T47D (cell line): ENCODE data around the gene CCDC85C.

Experiments used
- DNase-seq, 2 experiments: peaks; one replicate each; pipeline versions ENCODE4 v3.0.0 to v3.0.0-alpha.2; 2011 to 2012; ENCODE audit warnings: low read depth in 1 of 2, low spot score in 1 of 2
- JUND ChIP-seq: IDR thresholded peaks from 2 replicates; pipeline ENCODE4 v1.6.1; 2012; ENCODE audit warnings: low read depth
- in situ Hi-C: cut with HindIII; loops from 2 replicates; pipeline ENCODE4 v1.10.0; 2016; ENCODE audit warnings: low sequenced_read_pairs, low pct_unique_long_range_greater_than_20kb

The CCDC85C gene

GRCh38 chr14:99626041-99626648 lies 22.1 kb upstream of the CCDC85C start:
- TF ChIP-seq JUND = no peak
- in situ Hi-C loops = no loop called here
- no peak for DNase-seq

DNA sequence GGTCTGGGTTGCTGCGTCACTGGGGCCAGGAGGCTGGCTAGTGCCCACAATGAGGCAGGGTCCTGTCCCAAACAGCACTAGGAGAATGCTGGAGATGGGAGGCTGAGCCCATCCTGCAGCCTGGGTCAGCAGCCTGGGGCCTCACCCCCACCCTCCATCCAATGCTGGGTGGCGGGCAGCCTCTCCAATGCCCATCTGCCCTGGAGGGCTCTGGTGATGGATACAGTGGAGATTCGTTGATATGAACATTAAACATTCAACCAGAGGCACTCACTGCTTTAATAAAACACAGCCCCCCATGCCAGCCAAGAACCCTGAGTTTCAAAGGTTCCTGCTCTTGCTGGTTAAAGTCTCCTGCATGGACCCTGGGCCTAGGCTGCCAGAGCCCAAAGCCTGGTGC lies 21.5 kb upstream of the CCDC85C start:
- no peak for DNase-seq
- in situ Hi-C loops = no loop called here
- TF ChIP-seq JUND = no peak

DNA sequence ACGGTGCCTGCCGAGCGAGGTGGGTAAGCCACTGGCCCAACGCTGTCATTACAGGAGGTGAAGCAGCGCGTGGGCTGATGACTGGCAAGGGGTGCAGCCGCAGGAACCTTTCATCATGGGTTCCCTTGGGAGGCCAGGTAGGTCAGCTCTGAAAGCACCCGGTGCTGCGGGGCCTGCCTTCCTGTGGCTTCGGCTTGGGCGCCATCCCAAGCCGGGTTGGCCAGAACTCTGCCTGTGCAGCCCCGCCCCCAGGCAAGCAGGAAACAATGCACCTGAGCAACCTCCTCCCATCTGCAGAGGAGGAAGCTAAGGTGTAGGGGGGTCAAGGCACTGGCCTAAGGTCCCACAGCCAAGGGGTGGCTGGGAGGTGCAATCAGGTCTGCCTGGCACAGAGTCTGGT lies 21.0 kb upstream of the CCDC85C start:
- peak in 1 of 2 experiments; percentile 26 for DNase-seq
- no peak for TF ChIP-seq JUND
- in situ Hi-C loops = no loop called here

GRCh38 chr14:99624024-99624423 lies 20.0 kb upstream of the CCDC85C start:
- DNase-seq = no peak
- TF ChIP-seq JUND = no peak
- in situ Hi-C loops = no loop called here

DNA sequence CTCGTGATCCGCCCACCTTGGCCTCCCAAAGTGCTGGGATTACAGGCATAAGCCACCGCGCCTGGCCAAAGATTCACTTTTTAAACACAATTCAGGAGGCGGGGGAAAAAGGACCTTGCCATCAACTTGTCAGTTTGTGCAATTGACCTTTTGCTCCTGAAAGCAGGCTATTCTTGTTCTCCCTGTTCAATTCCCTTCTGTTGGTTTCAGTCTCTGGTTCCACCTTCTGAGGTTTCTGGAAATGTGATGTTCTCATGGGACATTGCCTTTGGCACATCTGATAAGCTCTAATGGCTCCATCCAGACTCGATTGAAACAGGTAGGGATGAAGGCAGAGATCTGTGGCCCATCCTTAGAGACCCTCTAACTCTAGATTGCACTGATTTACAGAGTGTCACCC lies 17.9 kb upstream of the CCDC85C start:
- TF ChIP-seq JUND = no peak
- in situ Hi-C loops = no loop called here

DNA sequence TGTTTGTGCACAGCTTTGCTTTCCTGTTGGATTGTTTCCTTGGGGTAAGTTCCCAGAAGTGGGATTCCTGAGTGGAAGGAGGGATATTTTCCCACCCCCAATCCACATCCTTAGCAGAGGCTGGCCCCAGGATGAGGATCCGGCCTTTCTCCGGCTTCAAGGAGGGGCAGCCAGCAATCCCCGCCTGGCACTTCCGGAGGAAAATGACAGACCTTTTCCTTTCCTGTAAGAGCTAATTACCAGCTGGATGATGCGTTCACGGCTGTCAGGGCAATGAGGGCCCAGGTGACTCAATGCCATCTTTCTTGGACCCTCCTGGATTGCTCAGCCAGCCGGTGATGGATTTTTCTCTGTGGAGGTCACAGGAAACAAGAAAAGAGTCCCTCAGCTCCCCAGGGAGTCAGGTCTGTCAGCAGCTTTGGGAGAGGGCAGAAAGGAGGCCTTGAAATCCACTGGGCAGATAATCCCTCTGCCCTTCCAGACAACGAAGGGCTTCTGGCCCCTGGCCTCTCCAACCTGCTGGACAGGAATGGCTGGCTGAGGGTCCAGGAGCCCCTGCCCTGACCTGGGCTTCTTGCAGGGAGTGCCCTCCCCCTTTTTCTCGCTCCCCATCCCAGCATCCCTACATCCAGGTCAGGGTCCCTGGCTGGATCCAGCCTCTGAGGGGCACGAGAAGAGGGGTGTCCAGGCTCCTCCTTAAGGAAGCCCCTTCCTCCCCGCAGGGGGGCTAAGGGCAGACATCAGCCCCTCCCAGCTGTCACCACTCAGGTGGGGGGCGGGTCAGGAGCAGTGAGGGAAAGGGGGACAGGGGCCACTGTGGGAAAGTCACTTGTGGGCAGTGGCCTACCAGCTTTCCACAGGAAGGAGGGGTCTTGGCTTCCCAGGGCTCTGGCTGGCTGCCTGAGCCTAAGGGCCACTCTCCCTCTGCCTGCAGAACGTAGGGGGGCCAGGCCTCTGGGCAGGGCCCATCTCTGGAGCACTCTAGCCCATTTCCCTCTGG lies 16.1 kb upstream of the CCDC85C start:
- in situ Hi-C loops = no loop called here
- no peak for TF ChIP-seq JUND

More for the DNA sequence above, 17.9 kb upstream of the CCDC85C start:
- DNase-seq = peak in 1 of 2 experiments; percentile 83

GRCh38 chr14:99616832-99617800 lies 13.1 kb upstream of the CCDC85C start:
- no peak for TF ChIP-seq JUND
- no peak for DNase-seq
- in situ Hi-C loops = no loop called here

More for the DNA sequence above, 16.1 kb upstream of the CCDC85C start:
- DNase-seq = no peak

GRCh38 chr14:99615497-99616157 lies 11.6 kb upstream of the CCDC85C start:
- no peak for DNase-seq
- in situ Hi-C loops = no loop called here
- no peak for TF ChIP-seq JUND

DNA sequence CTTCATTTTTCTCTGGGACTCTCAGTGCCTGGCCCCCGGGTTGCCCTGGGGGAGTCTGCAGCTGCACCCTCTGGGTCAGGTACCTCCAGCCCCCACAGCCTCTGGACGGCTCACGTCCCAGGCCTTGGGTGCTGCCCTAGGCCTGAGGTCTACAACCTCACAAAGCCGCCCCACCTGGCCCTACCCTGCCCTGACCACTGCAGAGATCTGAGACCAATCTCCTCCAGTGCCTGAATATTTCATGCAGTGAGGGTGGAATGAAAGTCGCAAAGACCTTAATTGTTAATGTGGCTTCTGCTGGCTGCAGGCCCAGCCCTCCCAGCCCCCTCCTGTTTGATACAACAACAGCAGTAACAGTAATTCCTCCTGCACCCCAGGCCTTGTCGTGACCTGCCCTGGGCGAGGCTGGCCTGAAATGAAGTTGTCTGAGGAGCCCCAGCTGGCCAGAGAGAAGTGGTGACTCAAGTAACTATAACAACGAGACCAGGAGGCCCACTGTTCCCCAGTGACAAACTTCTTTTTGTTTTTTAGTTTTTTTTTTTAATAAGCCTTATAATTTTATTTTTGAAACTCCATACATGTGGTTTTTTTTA lies 8.8 kb upstream of the CCDC85C start:
- DNase-seq = no peak
- TF ChIP-seq JUND = no peak
- in situ Hi-C loops = no loop called here

DNA sequence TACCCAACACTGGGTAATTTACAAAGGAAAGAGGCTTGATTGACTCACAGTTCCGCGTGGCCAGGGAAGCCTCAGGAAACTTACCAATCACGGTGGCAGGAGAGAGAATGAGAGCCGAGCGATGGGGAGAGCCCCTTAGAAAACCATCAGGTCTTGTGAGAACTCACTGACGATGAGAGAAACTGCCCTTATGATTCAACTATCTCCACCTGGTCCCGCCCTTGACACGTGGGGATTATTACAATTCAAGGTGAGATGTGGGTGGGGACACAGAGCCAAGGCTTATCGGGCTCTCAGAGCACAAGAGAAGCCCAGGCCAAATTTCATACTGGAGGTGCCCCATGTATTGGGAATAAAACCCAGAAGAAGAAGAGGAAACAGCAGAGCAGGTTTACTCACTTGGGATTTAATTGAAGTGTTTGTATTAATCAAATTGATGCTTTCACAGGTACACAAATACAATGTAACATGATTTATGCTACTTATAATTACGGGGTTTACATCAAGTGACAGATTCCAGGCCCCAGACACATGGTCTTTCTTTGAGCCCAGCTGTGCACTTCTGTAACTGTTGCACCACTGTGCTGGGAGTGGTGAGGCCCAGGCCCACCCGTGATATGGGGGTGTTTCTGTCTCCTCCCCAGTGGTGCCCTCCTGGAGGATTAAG lies 8.2 kb upstream of the CCDC85C start:
- no peak for DNase-seq
- in situ Hi-C loops = no loop called here
- no peak for TF ChIP-seq JUND

GRCh38 chr14:99611646-99612045 lies 7.6 kb upstream of the CCDC85C start:
- no peak for TF ChIP-seq JUND
- in situ Hi-C loops = no loop called here
- DNase-seq = no peak
